HEK293 (cell line): Measurements from ENCODE around the gene NUDT22.
A peak's percentile ranks its signal among the peaks of the same experiment; 100 is the strongest.

Experiments
- CTCF ChIA-PET: fragments of 350-600 bp; formaldehyde crosslinking; extraction: SDS; loops from one replicate; lab custom pipeline; 2021; ENCODE audit warnings: antibody characterized with exemption; lab: Yijun Ruan, JAX
- POLR2A ChIA-PET: fragments of 300-600 bp; formaldehyde crosslinking; extraction: SDS; loops from one replicate; lab custom pipeline; 2020; ENCODE audit warnings: antibody characterized with exemption, inconsistent platforms; lab: Yijun Ruan, JAX
- H3K27ac ChIP-seq: fragments of 200-500 bp; sonication (Bioruptor generic); 2 replicates; pipeline ENCODE4 v1.5.1; 2014; ENCODE audit warnings: low read depth, low read length, control low read depth, inconsistent platforms; ENCODE audit errors: extremely low read depth
- H3K36me3 ChIP-seq, 2 experiments: fragments of 200-500 bp in 1 of 2; sonication (Bioruptor generic) in 1 of 2; 1 replicate in 1 of 2; 2 replicates in 1 of 2; pipeline ENCODE4 v1.5.1; 2014 to 2017; ENCODE audit warnings: inconsistent platforms in 2 of 2, low read length in 2 of 2; ENCODE audit not compliant: control insufficient read depth in 2 of 2, insufficient read depth in 1 of 2
- H3K4me1 ChIP-seq: fragments of 200-500 bp; sonication (Bioruptor generic); 2 replicates; pipeline ENCODE4 v1.5.1; 2014; ENCODE audit warnings: mild to moderate bottlenecking, low read length, inconsistent platforms; ENCODE audit not compliant: control insufficient read depth, insufficient read depth
- H3K4me3 ChIP-seq: 2 replicates; pipeline ENCODE4 v1.5.1; 2011; ENCODE audit warnings: low read depth, mild to moderate bottlenecking, control low read depth, low read length, moderate library complexity
- H3K9me3 ChIP-seq: fragments of 200-500 bp; sonication (Bioruptor generic); 2 replicates; pipeline ENCODE4 v1.5.1; 2014; ENCODE audit warnings: low read depth, low read length, inconsistent platforms; ENCODE audit not compliant: control insufficient read depth, insufficient read depth
- EGR2 ChIP-seq: fragments of 450-650 bp; formaldehyde crosslinking; IDR thresholded peaks from 2 replicates; pipeline ENCODE4 v1.5.1; 2016; ENCODE audit warnings: low read depth, missing biosample characterization, missing genetic modification characterization
- FEZF1 ChIP-seq: fragments of 450-650 bp; formaldehyde crosslinking; IDR thresholded peaks from 2 replicates; pipeline ENCODE4 v1.5.1; 2016; ENCODE audit warnings: missing biosample characterization, missing genetic modification characterization
- HOXC10 ChIP-seq: sonication (generic); formaldehyde crosslinking; IDR thresholded peaks from 2 replicates; pipeline ENCODE4 v1.8.1; 2023; ENCODE audit warnings: mild to moderate bottlenecking, missing genetic modification reagents
- OSR2 ChIP-seq: fragments of 450-650 bp; formaldehyde crosslinking; IDR thresholded peaks from 2 replicates; pipeline ENCODE4 v1.5.1; 2016; ENCODE audit warnings: missing biosample characterization, missing genetic modification characterization
- OVOL3 ChIP-seq: fragments of 450-650 bp; formaldehyde crosslinking; IDR thresholded peaks from 2 replicates; pipeline ENCODE4 v1.5.1; 2016; ENCODE audit warnings: missing biosample characterization, missing genetic modification characterization
- PBX3 ChIP-seq: sonication (generic); formaldehyde crosslinking; IDR thresholded peaks from 2 replicates; pipeline ENCODE4 v1.8.1; 2022; ENCODE audit warnings: mild to moderate bottlenecking, moderate library complexity, missing genetic modification reagents
- SP2 ChIP-seq: fragments of 450-650 bp; formaldehyde crosslinking; IDR thresholded peaks from 2 replicates; pipeline ENCODE4 v1.5.1; 2016; ENCODE audit warnings: missing biosample characterization, missing genetic modification characterization
- TCF7L2 ChIP-seq: IDR thresholded peaks from 2 replicates; pipeline ENCODE4 v1.6.1; 2011; ENCODE audit warnings: low read depth, mild to moderate bottlenecking, inconsistent platforms, low read length, moderate library complexity, borderline replicate concordance
- TRIM28 ChIP-seq: IDR thresholded peaks from 2 replicates; pipeline ENCODE4 v1.6.1; 2011; ENCODE audit warnings: low read length, control low read depth, borderline replicate concordance
- YY2 ChIP-seq: fragments of 450-650 bp; formaldehyde crosslinking; IDR thresholded peaks from 2 replicates; pipeline ENCODE4 v1.5.1; 2016; ENCODE audit warnings: missing biosample characterization, missing genetic modification characterization
- ZBTB1 ChIP-seq: fragments of 450-650 bp; formaldehyde crosslinking; IDR thresholded peaks from 2 replicates; pipeline ENCODE4 v1.5.1; 2016; ENCODE audit warnings: missing biosample characterization, missing genetic modification characterization
- ZBTB8A ChIP-seq: fragments of 450-650 bp; formaldehyde crosslinking; IDR thresholded peaks from 2 replicates; pipeline ENCODE4 v1.5.1; 2016; ENCODE audit warnings: missing biosample characterization, missing genetic modification characterization
- ZFP3 ChIP-seq: fragments of 450-650 bp; formaldehyde crosslinking; IDR thresholded peaks from 2 replicates; pipeline ENCODE4 v1.5.1; 2016; ENCODE audit warnings: low read depth, missing biosample characterization, missing genetic modification characterization
- ZNF121 ChIP-seq: fragments of 450-650 bp; formaldehyde crosslinking; IDR thresholded peaks from 2 replicates; pipeline ENCODE4 v1.5.1; 2016; ENCODE audit warnings: missing biosample characterization, missing genetic modification characterization
- ZNF133 ChIP-seq: fragments of 450-650 bp; formaldehyde crosslinking; IDR thresholded peaks from 2 replicates; pipeline ENCODE4 v1.5.1; 2016; ENCODE audit warnings: missing biosample characterization, missing genetic modification characterization
- ZNF148 ChIP-seq: fragments of 450-650 bp; formaldehyde crosslinking; IDR thresholded peaks from 2 replicates; pipeline ENCODE4 v1.5.0; 2017; ENCODE audit warnings: missing biosample characterization, missing genetic modification characterization, borderline replicate concordance
- ZNF16 ChIP-seq: fragments of 450-650 bp; formaldehyde crosslinking; IDR thresholded peaks from 2 replicates; pipeline ENCODE4 v1.5.1; 2016; ENCODE audit warnings: low read depth, missing biosample characterization, missing genetic modification characterization
- ZNF211 ChIP-seq: fragments of 450-650 bp; formaldehyde crosslinking; IDR thresholded peaks from 2 replicates; pipeline ENCODE4 v1.5.1; 2016; ENCODE audit warnings: low read depth, missing biosample characterization, missing genetic modification characterization
- ZNF223 ChIP-seq: fragments of 450-650 bp; formaldehyde crosslinking; IDR thresholded peaks from 2 replicates; pipeline ENCODE4 v1.5.1; 2016; ENCODE audit warnings: missing biosample characterization, missing genetic modification characterization
- ZNF23 ChIP-seq: fragments of 450-650 bp; formaldehyde crosslinking; IDR thresholded peaks from 2 replicates; pipeline ENCODE4 v1.5.1; 2016; ENCODE audit warnings: missing biosample characterization, missing genetic modification characterization, borderline replicate concordance
- ZNF24 ChIP-seq: fragments of 450-650 bp; formaldehyde crosslinking; IDR thresholded peaks from 2 replicates; pipeline ENCODE4 v1.5.1; 2016; ENCODE audit warnings: missing biosample characterization, missing genetic modification characterization
- ZNF433 ChIP-seq: fragments of 450-650 bp; formaldehyde crosslinking; IDR thresholded peaks from 2 replicates; pipeline ENCODE4 v1.5.1; 2016; ENCODE audit warnings: missing biosample characterization, missing genetic modification characterization, low read depth
- ZNF48 ChIP-seq: fragments of 450-650 bp; formaldehyde crosslinking; IDR thresholded peaks from 2 replicates; pipeline ENCODE4 v1.5.1; 2016; ENCODE audit warnings: missing biosample characterization, missing genetic modification characterization
- ZNF530 ChIP-seq: fragments of 450-650 bp; formaldehyde crosslinking; IDR thresholded peaks from 2 replicates; pipeline ENCODE4 v1.5.1; 2016; ENCODE audit warnings: low read depth, missing biosample characterization, missing genetic modification characterization
- ZNF548 ChIP-seq: fragments of 450-650 bp; formaldehyde crosslinking; IDR thresholded peaks from 2 replicates; pipeline ENCODE4 v1.5.1; 2016; ENCODE audit warnings: missing biosample characterization, missing genetic modification characterization
- ZNF670 ChIP-seq: fragments of 450-650 bp; formaldehyde crosslinking; IDR thresholded peaks from 2 replicates; pipeline ENCODE4 v1.5.1; 2016; ENCODE audit warnings: missing biosample characterization, missing genetic modification characterization, low read depth
- ZNF677 ChIP-seq: fragments of 450-650 bp; IDR thresholded peaks from 2 replicates; pipeline ENCODE4 v1.5.0; 2018; ENCODE audit warnings: missing biosample characterization, mild to moderate bottlenecking, missing genetic modification characterization, moderate library complexity
- ZNF76 ChIP-seq: fragments of 450-650 bp; formaldehyde crosslinking; IDR thresholded peaks from 2 replicates; pipeline ENCODE4; 2016; ENCODE audit warnings: low read depth, missing biosample characterization, missing genetic modification characterization, borderline replicate concordance
- ZNF837 ChIP-seq: fragments of 450-650 bp; formaldehyde crosslinking; IDR thresholded peaks from 2 replicates; pipeline ENCODE4 v1.5.1; 2016; ENCODE audit warnings: missing biosample characterization, missing genetic modification characterization
- ZSCAN4 ChIP-seq: fragments of 450-650 bp; formaldehyde crosslinking; IDR thresholded peaks from 2 replicates; pipeline ENCODE4 v1.5.1; 2017; ENCODE audit warnings: missing biosample characterization, missing genetic modification characterization
- ZXDB ChIP-seq: fragments of 450-650 bp; formaldehyde crosslinking; IDR thresholded peaks from 2 replicates; pipeline ENCODE4 v1.5.1; 2016; ENCODE audit warnings: missing biosample characterization, missing genetic modification characterization
- TF ChIP-seq, protein P1 (sequence below): fragments of 450-650 bp; formaldehyde crosslinking; IDR thresholded peaks from 2 replicates; pipeline ENCODE4 v1.5.1; 2016; ENCODE audit warnings: missing biosample characterization, missing genetic modification characterization

Gene NUDT22

DNA sequence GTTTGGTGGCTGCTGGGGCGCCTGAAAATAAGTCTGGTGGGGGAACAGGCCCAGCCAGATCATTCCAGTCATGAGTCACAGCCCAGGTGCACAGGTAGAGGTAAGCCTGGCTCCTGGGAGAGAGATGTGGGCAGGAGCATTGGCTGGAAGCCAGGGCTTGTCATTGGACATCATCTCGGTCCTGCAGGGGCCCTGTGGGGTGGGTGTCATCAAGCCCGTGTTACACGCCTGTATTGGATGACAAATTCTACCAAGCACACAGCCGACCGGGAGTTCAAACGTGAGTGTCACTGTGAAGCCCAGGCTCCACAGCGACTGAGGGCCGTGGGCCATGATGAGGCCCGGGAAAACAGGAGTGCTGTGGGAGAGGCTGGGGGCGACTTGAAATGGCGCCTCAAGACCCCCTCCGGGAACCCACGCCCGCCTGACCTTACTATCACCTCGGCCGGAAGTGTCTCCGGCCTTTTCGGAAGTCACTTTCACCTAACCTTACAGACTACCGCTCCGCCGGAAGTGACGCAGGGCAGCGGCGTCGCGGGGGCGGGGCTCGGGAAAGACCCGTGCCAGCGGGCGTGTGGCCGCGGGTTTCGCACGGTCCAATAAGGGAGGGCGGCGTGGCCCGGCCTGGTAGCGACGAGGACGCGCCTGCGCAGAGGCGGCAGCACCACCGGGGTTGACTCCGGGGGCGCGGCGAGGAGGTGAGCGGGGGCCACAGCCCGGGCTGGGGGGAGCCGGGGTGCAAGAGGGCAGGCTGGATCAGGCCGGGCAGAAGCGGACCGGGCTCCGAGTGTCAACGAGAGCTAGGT is 14.6 kb downstream of the NUDT22 start, which contains the start of gene FKBP2:
Gene FKBP2, plus strand, starts transcription at position 661 of the 806 bp plus-strand sequence. CDS start 1,293 bp downstream, outside the sequence.
- ChIA-PET CTCF (interaction anchor here (0.6 to 1.2 kb wide), 9 partner anchors 10 to 788 kb away, joined by 3 to 5 read pairs (median 4); no protein-coding TSS in a partner anchor), POLR2A (interaction anchor here (0.7 to 7.2 kb wide), 21 partner anchors 8 to 538 kb away, joined by 3 to 96 read pairs (median 6); partner anchors contain the start of genes BAD, CATSPERZ, DNAJC4 and ESRRA)
- H3K4me1 ChIP-seq, result no peaks in the 10 kb centered on the region
- peak within 1 kb of the TSS; percentile 75 for H3K4me3 ChIP-seq
- no peaks in the 10 kb centered on the region for H3K9me3 ChIP-seq
- H3K27ac ChIP-seq, result peak within 1 kb of the TSS; percentile 83
- peaks cover 0 to 50% of the 10 kb centered on the region in 2 experiments; a peak in 1 of 3 replicates for H3K36me3 ChIP-seq
- TF ChIP-seq ZNF148 (tag by site-specific recombination) (no peak), ZNF133 (tag by site-specific recombination) (no peak), ZNF548 (tag by site-specific recombination) (no peak), ZNF223 (tag by site-specific recombination) (no peak), ZNF433 (tag by site-specific recombination) (no peak), PBX3 (CRISPR knock-in tag) (no peak; the same call in 1 of the 2 replicates), ZNF16 (tag by site-specific recombination) (no peak), ZNF837 (no peak), ZNF677 (tag by site-specific recombination) (no peak), ZBTB1 (no peak), SP2 (peak; percentile 54), ZNF211 (tag by site-specific recombination) (no peak), ZNF24 (tag by site-specific recombination) (no peak), ZNF530 (tag by site-specific recombination) (no peak), ZNF670 (tag by site-specific recombination) (no peak), YY2 (no peak), TCF7L2 (no peak), EGR2 (tag by site-specific recombination) (no peak; the same call in 1 of the 2 replicates), ZFP3 (no peak), OVOL3 (tag by site-specific recombination) (no peak), ZSCAN4 (tag by site-specific recombination) (no peak), ZNF23 (tag by site-specific recombination) (no peak), ZNF76 (no peak), ZBTB8A (0 out of 2 replicates have a peak, but pooled peaks have one; percentile 15), OSR2 (tag by site-specific recombination) (no peak), FEZF1 (tag by site-specific recombination) (peak; percentile 40; the same call in 1 of the 2 replicates), ZXDB (tag by site-specific recombination) (peak; percentile 66), ZNF48 (tag by site-specific recombination) (no peak), TRIM28 (no peak), ZNF121 (no peak), HOXC10 (no peak)
- TF ChIP-seq, protein P1, sequence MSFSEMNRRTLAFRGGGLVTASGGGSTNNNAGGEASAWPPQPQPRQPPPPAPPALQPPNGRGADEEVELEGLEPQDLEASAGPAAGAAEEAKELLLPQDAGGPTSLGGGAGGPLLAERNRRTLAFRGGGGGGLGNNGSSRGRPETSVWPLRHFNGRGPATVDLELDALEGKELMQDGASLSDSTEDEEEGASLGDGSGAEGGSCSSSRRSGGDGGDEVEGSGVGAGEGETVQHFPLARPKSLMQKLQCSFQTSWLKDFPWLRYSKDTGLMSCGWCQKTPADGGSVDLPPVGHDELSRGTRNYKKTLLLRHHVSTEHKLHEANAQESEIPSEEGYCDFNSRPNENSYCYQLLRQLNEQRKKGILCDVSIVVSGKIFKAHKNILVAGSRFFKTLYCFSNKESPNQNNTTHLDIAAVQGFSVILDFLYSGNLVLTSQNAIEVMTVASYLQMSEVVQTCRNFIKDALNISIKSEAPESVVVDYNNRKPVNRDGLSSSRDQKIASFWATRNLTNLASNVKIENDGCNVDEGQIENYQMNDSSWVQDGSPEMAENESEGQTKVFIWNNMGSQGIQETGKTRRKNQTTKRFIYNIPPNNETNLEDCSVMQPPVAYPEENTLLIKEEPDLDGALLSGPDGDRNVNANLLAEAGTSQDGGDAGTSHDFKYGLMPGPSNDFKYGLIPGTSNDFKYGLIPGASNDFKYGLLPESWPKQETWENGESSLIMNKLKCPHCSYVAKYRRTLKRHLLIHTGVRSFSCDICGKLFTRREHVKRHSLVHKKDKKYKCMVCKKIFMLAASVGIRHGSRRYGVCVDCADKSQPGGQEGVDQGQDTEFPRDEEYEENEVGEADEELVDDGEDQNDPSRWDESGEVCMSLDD (tag by site-specific recombination), result peak; percentile 91
